Measurements from ENCODE around the gene CDCA8. TPM values are rescaled to one million over a fixed set of nuclear protein-coding genes. Genes with fewer than 3 reads are reported as not detected.

CDCA8 gene
- total and polyA plus RNA-seq, 2 of the 13 experiments (the other 11 are each of a cell fraction or from before 2014, with no cell fraction given): 24.1 to 38.6 TPM

- in situ Hi-C loops (cut with HindIII; ENCODE audit: extremely low pct_ligation_motif_present, low pct_unique_long_range_greater_than_20kb) (no loop called here), intact Hi-C loops (cut with micrococcal nuclease; ENCODE audit: unreplicated experiment) (no loop called here)
- BruUV-seq (replicated peaks): no TSS peak
- POLR2A ChIA-PET: no interaction called here
- Histone ChIP-seq H3K4me1 (ENCODE audit: insufficient read depth, low read length) (no peaks in the 10 kb centered on the region), H3K4me2 (ENCODE audit: low read depth, low read length) (no peak overlapping the region), H2AFZ (ENCODE audit: low read length) (no peak overlapping the region), H3K79me2 (ENCODE audit: insufficient read depth, low read length) (no peaks in the 10 kb centered on the region), H3K36me3 (replicated peaks in 1 of 2; ENCODE audit: control insufficient read depth in 1 of 2, insufficient read depth in 2 of 2, low read length in 2 of 2) (no peaks in the 10 kb centered on the region), H3K9me3 (ENCODE audit: low read length) (no peaks in the 10 kb centered on the region), H3K4me3 (replicated peaks in 1 of 3; ENCODE audit: insufficient read depth in 1 of 3, low read depth in 2 of 3, low read length in 3 of 3) (no peak overlapping the region), H3K9ac (ENCODE audit: insufficient read depth, low read depth, low read length) (no peak overlapping the region), H4K20me1 (ENCODE audit: insufficient read depth, low read length) (no peaks in the 10 kb centered on the region), H3K27ac (ENCODE audit: extremely low read length, insufficient read depth, low read length) (no peak overlapping the region), H3K27me3 (ENCODE audit: control insufficient read depth in 1 of 2, insufficient read depth in 2 of 2, low read length in 2 of 2) (peaks cover 0 to 49% of the 10 kb centered on the region in 2 experiments; a peak in 3 of 5 replicates)
- FAIRE-seq (no peak), DNase-seq (ENCODE audit: low spot score) (no peak), ATAC-seq (no peak; the same call in 2 of the 3 replicates)
- TF ChIP-seq ZNF749 (CRISPR knock-in tag; IDR thresholded peaks at IDR 0.05; ENCODE audit: borderline replicate concordance): no peak
- no peak for TF ChIP-seq SIN3B (IDR thresholded peaks at IDR 0.05; ENCODE audit: low read length)
- TF ChIP-seq TBX3 (IDR thresholded peaks at IDR 0.05; ENCODE audit: borderline replicate concordance): no peak
- TF ChIP-seq THRA (CRISPR knock-in tag; IDR thresholded peaks at IDR 0.05; ENCODE audit: borderline replicate concordance): no peak
- no peak for TF ChIP-seq TBL1XR1 (IDR thresholded peaks at IDR 0.05; ENCODE audit: borderline replicate concordance, low read length, partially characterized antibody)
- no peak for TF ChIP-seq MAF1 (CRISPR knock-in tag; IDR thresholded peaks at IDR 0.05; ENCODE audit: borderline replicate concordance)
- no peak for TF ChIP-seq MXD4 (CRISPR knock-in tag; IDR thresholded peaks at IDR 0.05)
- TF ChIP-seq EHMT2 (IDR thresholded peaks at IDR 0.05; ENCODE audit: borderline replicate concordance, low read depth, low read length): no peak
- no peak for TF ChIP-seq CENPT (CRISPR knock-in tag; IDR thresholded peaks at IDR 0.05; ENCODE audit: low read depth)
- TF ChIP-seq ZNF747 (CRISPR knock-in tag; IDR thresholded peaks at IDR 0.05; ENCODE audit: borderline replicate concordance): no peak
- TF ChIP-seq HNRNPUL1 (IDR thresholded peaks at IDR 0.05; ENCODE audit: low read depth, low read length): no peak
- no peak for TF ChIP-seq SMARCC2 (IDR thresholded peaks at IDR 0.05)
- TF ChIP-seq SRSF1 (optimal IDR thresholded peaks at IDR 0.05; ENCODE audit: low read depth, low read length): no peak
- TF ChIP-seq ZNF350 (CRISPR knock-in tag; IDR thresholded peaks at IDR 0.05; ENCODE audit: borderline replicate concordance, low read depth): no peak
- TF ChIP-seq MEF2D (CRISPR knock-in tag; IDR thresholded peaks at IDR 0.05): no peak
- no peak for TF ChIP-seq ZNF629 (CRISPR knock-in tag; conservative IDR thresholded peaks at IDR 0.05)
- TF ChIP-seq RFXANK (CRISPR knock-in tag; IDR thresholded peaks at IDR 0.05): no peak
- CTCF ChIA-PET (ENCODE audit: low intra/inter-chr PET ratio, low total read pairs): no interaction called here
- 44% methylated on average over 7 of the region's 17 CpGs for WGBS (ENCODE audit: low lambda C conversion rate)
Measured at GRCh38 chr1:37667023-37667671, 25.2 kb upstream of the CDCA8 start.

All from HepG2 (cell line).